A549 (cell line): Measurements from ENCODE around the gene GRID2. TPM values are rescaled to one million over a fixed set of nuclear protein-coding genes. Genes with fewer than 3 reads are reported as not detected.

Experiments
- ATAC-seq, 2 experiments: fragments of 200-7000 bp in 1 of 2; fragments of >200 bp in 1 of 2; cut with Nextera tagmentation in 1 of 2; cut with Tn5 transposase in 1 of 2; 3 replicates each; pipeline versions ENCODE4 v1.8.0 to v1.9.1; 2018 to 2020; ENCODE audit warnings: mild to moderate bottlenecking in 1 of 2, moderate library complexity in 1 of 2
- CTCF ChIA-PET: fragments of 300-600 bp; sonication (Branson Sonifier 250); formaldehyde crosslinking; extraction: SDS; loops from one replicate; lab custom pipeline; 2021; ENCODE audit warnings: antibody characterized with exemption, inconsistent platforms; lab: Yijun Ruan, JAX
- POLR2A ChIA-PET: fragments of 350-600 bp; formaldehyde crosslinking; extraction: SDS; loops from one replicate; lab custom pipeline; 2021; ENCODE audit warnings: antibody characterized with exemption, inconsistent platforms; lab: Yijun Ruan, JAX
- DNase-seq, 2 experiments: peaks; one replicate each; pipeline versions ENCODE4 v3.0.0 to v3.0.0-alpha.2; 2011 to 2016; ENCODE audit warnings: low read depth in 1 of 2, low spot score in 1 of 2
- FAIRE-seq: peaks from 2 replicates; lab custom pipeline; 2011; peaks lifted over from hg19 to GRCh38; lab: Jason Lieb, UNC
- H3K27ac ChIP-seq, 2 experiments: fragments of >200 bp; sonication (Bioruptor Twin); formaldehyde crosslinking; 3 replicates each; pipeline ENCODE4 v1.5.1; 2016 to 2017
- H3K4me1 ChIP-seq: fragments of >200 bp; sonication (Bioruptor Twin); formaldehyde crosslinking; 3 replicates; pipeline ENCODE4 v1.6.1; 2016
- H3K4me2 ChIP-seq: fragments of >200 bp; sonication (Bioruptor Twin); formaldehyde crosslinking; 3 replicates; pipeline ENCODE4 v1.6.1; 2016
- H3K4me3 ChIP-seq: fragments of >200 bp; sonication (Bioruptor Twin); formaldehyde crosslinking; 3 replicates; pipeline ENCODE4 v1.5.1; 2016
- H3K9me3 ChIP-seq: fragments of >200 bp; sonication (Bioruptor Twin); formaldehyde crosslinking; 3 replicates; pipeline ENCODE4 v1.6.1; 2016
- CEBPB ChIP-seq, 2 experiments: fragments of >200 bp in 1 of 2; sonication (Bioruptor Twin) in 1 of 2; formaldehyde crosslinking in 1 of 2; IDR thresholded peaks; 2 replicates each; pipeline ENCODE4 v1.6.1; 2012 to 2016
- CTCF ChIP-seq: fragments of >200 bp; sonication (Bioruptor Twin); formaldehyde crosslinking; IDR thresholded peaks from 3 replicates; pipeline ENCODE4 v1.5.1; 2016
- EHF ChIP-seq: fragments of 250-450 bp; sonication (Bioruptor Pico); IDR thresholded peaks from 2 replicates; pipeline ENCODE4 v1.5.0; 2020; ENCODE audit warnings: mild to moderate bottlenecking
- EP300 ChIP-seq, 2 experiments: fragments of >200 bp; sonication (Bioruptor Twin); formaldehyde crosslinking; IDR thresholded peaks; 2 replicates in 1 of 2; 3 replicates in 1 of 2; pipeline ENCODE4 v1.6.1; 2016 to 2017
- ESRRA ChIP-seq: fragments of 150-350 bp; IDR thresholded peaks from 2 replicates; pipeline ENCODE4 v1.6.1; 2014; ENCODE audit warnings: mild to moderate bottlenecking, low read length, borderline replicate concordance
- GATA3 ChIP-seq: IDR thresholded peaks from 2 replicates; pipeline ENCODE4 v1.6.1; 2012; ENCODE audit warnings: borderline replicate concordance
- HOXB5 ChIP-seq: fragments of 250-450 bp; sonication (Bioruptor Pico); IDR thresholded peaks from 2 replicates; pipeline ENCODE4 v1.5.0; 2020; ENCODE audit warnings: mild to moderate bottlenecking, moderate library complexity
- MAFK ChIP-seq: fragments of 450-650 bp; IDR thresholded peaks from 2 replicates; pipeline ENCODE4 v1.6.1; 2014; ENCODE audit not compliant: partially characterized antibody
- MAX ChIP-seq: IDR thresholded peaks from 2 replicates; pipeline ENCODE4 v1.6.1; 2012
- MAZ ChIP-seq: fragments of 150-350 bp; IDR thresholded peaks from 2 replicates; pipeline ENCODE4 v1.6.1; 2014; ENCODE audit warnings: antibody characterized with exemption, low read depth, low read length, borderline replicate concordance
- NFE2L2 ChIP-seq: fragments of 150-350 bp; conservative IDR thresholded peaks from 2 replicates; pipeline ENCODE4 v1.6.1; 2014; ENCODE audit warnings: low read length
- NR3C1 ChIP-seq: fragments of >200 bp; sonication (Bioruptor Twin); formaldehyde crosslinking; IDR thresholded peaks from 3 replicates; pipeline ENCODE4 v1.6.1; 2017
- POLR2A ChIP-seq: IDR thresholded peaks from 2 replicates; pipeline ENCODE4 v1.6.1; 2012; ENCODE audit warnings: mild to moderate bottlenecking, low read length
- POLR2AphosphoS2 ChIP-seq: conservative IDR thresholded peaks from 2 replicates; pipeline ENCODE4 v1.6.1; 2012; ENCODE audit warnings: low read length, improper control_type of control experiment, inconsistent platforms
- RAD21 ChIP-seq, 2 experiments: fragments of >200 bp in 1 of 2; sonication (Bioruptor Twin) in 1 of 2; formaldehyde crosslinking in 1 of 2; IDR thresholded peaks in 1 of 2; conservative IDR thresholded peaks in 1 of 2; 2 replicates in 1 of 2; 3 replicates in 1 of 2; pipeline ENCODE4 v1.6.1; 2012 to 2018; ENCODE audit warnings: inconsistent platforms in 1 of 2
- RCOR1 ChIP-seq: fragments of 150-350 bp; IDR thresholded peaks from 2 replicates; pipeline ENCODE4 v1.6.1; 2014; ENCODE audit warnings: antibody characterized with exemption, low read length, low read depth
- RFX5 ChIP-seq: fragments of 450-650 bp; IDR thresholded peaks from 2 replicates; pipeline ENCODE4 v1.7.1; 2014; ENCODE audit warnings: antibody characterized with exemption, mild to moderate bottlenecking, moderate library complexity
- SMC3 ChIP-seq: fragments of >200 bp; sonication (Bioruptor Twin); formaldehyde crosslinking; IDR thresholded peaks from 3 replicates; pipeline ENCODE4 v1.6.1; 2018; ENCODE audit warnings: inconsistent platforms
- SREBF2 ChIP-seq: fragments of 450-650 bp; IDR thresholded peaks from 2 replicates; pipeline ENCODE4 v1.6.1; 2014; ENCODE audit warnings: mild to moderate bottlenecking, moderate library complexity
- TP53 ChIP-seq: fragments of 250-450 bp; sonication (Bioruptor Pico); IDR thresholded peaks from 2 replicates; pipeline ENCODE4 v1.5.0; 2021; ENCODE audit warnings: mild to moderate bottlenecking, moderate library complexity
- ZFP36 ChIP-seq: fragments of 450-650 bp; IDR thresholded peaks from 2 replicates; pipeline ENCODE4 v1.6.1; 2014; ENCODE audit warnings: borderline replicate concordance; ENCODE audit not compliant: partially characterized antibody
- ZNF302 ChIP-seq: fragments of 250-450 bp; sonication (Bioruptor Pico); IDR thresholded peaks from 2 replicates; pipeline ENCODE4 v1.9.0; 2021; ENCODE audit warnings: inconsistent platforms, mild to moderate bottlenecking, moderate library complexity
- WGBS: methylation state at CpG from one replicate; pipeline ENCODE4 v1.1.6; 2017; ENCODE audit errors: missing lambda C conversion rate; 5-methylcytosine and 5-hydroxymethylcytosine counted together
- polyA plus RNA-seq, 4 experiments: library from polyadenylated mRNA; depleted of rRNA in 3 of 4; stranded (reverse); fragments of >200 nt; fragmentation: RNase III in 1 of 4; extraction: RNeasy Plus Mini Kit Qiagen cat#74134 plus additional on column Dnase treatment in 1 of 4; gene quantifications; 2 replicates in 3 of 4; 3 replicates in 1 of 4; pipeline ENCODE4 v1.2.3, GENCODE V29; 2011 to 2017
- TF ChIP-seq, protein P1 (sequence below): fragments of 450-650 bp; IDR thresholded peaks from 2 replicates; pipeline ENCODE4 v1.6.1; 2014; ENCODE audit warnings: antibody characterized with exemption

Gene GRID2
- polyA plus RNA-seq, 2 of the 4 experiments (the other 2 are of a cell fraction), result not detected

GRCh38 chr4:93761286-93761685 lies 1457.5 kb downstream of the GRID2 start:
- FAIRE-seq (no peak), DNase-seq (no peak), ATAC-seq (no peak)
- no peak overlapping the region for H3K27ac ChIP-seq
- no peak overlapping the region for H3K4me3 ChIP-seq
- no peak overlapping the region for H3K4me2 ChIP-seq
- TF ChIP-seq NR3C1 (no peak), RFX5 (no peak), CEBPB (IDR thresholded peaks at IDR 0.05) (no peak), ESRRA (no peak), EP300 (IDR thresholded peaks at IDR 0.05) (no peak), SMC3 (no peak), SREBF2 (no peak), EHF (no peak), POLR2AphosphoS2 (no peak), MAX (no peak), RCOR1 (no peak), HOXB5 (CRISPR knock-in tag) (no peak)
- 30% methylated on average over 1 of the region's 1 CpG for WGBS
- no peaks in the 10 kb centered on the region for H3K4me1 ChIP-seq
- no peaks in the 10 kb centered on the region for H3K9me3 ChIP-seq
- ChIA-PET CTCF (interaction anchor here (1.4 kb wide), 1 partner anchor 9 kb away, joined by 3 read pairs; no protein-coding TSS in a partner anchor), POLR2A (no interaction called here)

GRCh38 chr4:93764639-93765246 lies 1461.0 kb downstream of the GRID2 start:
- POLR2A ChIA-PET, result no interaction called here
- no peak overlapping the region for H3K4me2 ChIP-seq
- H3K27ac ChIP-seq, result no peak overlapping the region
- no peaks in the 10 kb centered on the region for H3K4me1 ChIP-seq
- 2% methylated on average over 5 of the region's 5 CpGs for WGBS
- H3K4me3 ChIP-seq, result no peak overlapping the region
- ATAC-seq (peak; percentile 76 to 81; a peak in 5 of 6 replicates), FAIRE-seq (no peak), DNase-seq (peak; percentile 15 to 40)
- H3K9me3 ChIP-seq, result no peaks in the 10 kb centered on the region
- TF ChIP-seq POLR2A (no peak), RAD21 (conservative IDR thresholded peaks at IDR 0.05 in 1 of 2, IDR thresholded peaks at IDR 0.05 in 1 of 2) (peak; percentile 84 to 86), ZNF302 (CRISPR knock-in tag) (no peak), MAFK (peak; percentile 64), CTCF (peak; percentile 77), SMC3 (peak; percentile 71), EP300 (IDR thresholded peaks at IDR 0.05) (no peak)
- CTCF ChIA-PET, result interaction anchor here (0.8 to 1.0 kb wide), 3 partner anchors 10 to 193 kb away, joined by 3 to 5 read pairs (median 3); no protein-coding TSS in a partner anchor

DNA sequence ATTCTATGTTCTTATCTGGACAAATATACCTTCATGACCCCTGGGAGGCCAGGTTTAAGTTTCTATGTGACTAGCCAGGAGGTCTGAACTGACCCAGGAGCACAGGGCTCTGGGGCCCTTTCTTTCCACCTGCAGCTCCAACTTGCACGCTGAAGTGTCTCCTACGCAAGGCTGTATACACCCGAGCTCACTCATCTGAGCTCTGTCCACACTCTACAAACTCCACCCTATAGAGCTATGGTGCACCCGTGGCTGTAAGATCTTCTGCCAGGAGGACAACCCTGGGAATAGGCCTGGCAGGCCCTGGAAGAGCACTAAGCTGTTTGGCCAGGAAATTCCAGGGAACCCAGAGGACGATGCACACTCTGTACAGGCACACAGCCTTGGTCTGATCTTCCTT lies 1464.2 kb downstream of the GRID2 start:
- TF ChIP-seq ZFP36 (no peak), POLR2A (no peak), GATA3 (no peak), MAZ (no peak), NFE2L2 (no peak), TP53 (no peak), SMC3 (no peak)
- TF ChIP-seq, protein P1, sequence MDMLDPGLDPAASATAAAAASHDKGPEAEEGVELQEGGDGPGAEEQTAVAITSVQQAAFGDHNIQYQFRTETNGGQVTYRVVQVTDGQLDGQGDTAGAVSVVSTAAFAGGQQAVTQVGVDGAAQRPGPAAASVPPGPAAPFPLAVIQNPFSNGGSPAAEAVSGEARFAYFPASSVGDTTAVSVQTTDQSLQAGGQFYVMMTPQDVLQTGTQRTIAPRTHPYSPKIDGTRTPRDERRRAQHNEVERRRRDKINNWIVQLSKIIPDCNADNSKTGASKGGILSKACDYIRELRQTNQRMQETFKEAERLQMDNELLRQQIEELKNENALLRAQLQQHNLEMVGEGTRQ, result no peak
- no peak overlapping the region for H3K27ac ChIP-seq
- no peak for ATAC-seq
- WGBS, result 39% methylated on average over 4 of the region's 5 CpGs
- ChIA-PET CTCF (no interaction called here), POLR2A (no interaction called here)
- H3K4me2 ChIP-seq, result no peak overlapping the region
- no peaks in the 10 kb centered on the region for H3K4me1 ChIP-seq
- FAIRE-seq, result no peak
- no peaks in the 10 kb centered on the region for H3K9me3 ChIP-seq
- no peak overlapping the region for H3K4me3 ChIP-seq
- no peak for DNase-seq
